ENCODE results near the gene OR10A2.
"Not testable (repeated sequence)": the region's sequence is repeated elsewhere in the genome, so short reads cannot be mapped to it uniquely, and the experiment has no call there.

Gene OR10A2

GRCh38 chr11:6888830-6889229 is 26.0 kb downstream of the OR10A2 start:
- DNase-seq, result no peak

DNA sequence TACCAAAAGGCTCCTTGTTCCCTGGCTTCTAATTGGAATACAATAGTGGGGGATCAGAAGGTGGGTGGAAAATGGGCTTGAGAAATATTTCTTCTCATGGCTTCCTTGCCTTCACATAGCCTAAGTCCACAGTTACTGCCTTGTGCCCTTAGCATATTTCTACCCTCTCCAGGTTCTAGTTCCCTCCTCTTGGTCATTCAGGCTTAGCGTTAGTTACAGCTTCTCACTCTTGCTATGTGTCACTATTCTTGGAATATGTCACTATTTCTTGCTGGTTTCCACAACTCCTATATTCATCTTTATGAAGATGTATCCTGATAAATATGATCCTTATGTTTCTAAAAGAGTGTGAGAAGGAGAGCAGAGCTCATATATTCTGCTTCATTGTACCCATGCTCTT is 27.0 kb downstream of the OR10A2 start:
- DNase-seq, result peak; percentile 17

DNA sequence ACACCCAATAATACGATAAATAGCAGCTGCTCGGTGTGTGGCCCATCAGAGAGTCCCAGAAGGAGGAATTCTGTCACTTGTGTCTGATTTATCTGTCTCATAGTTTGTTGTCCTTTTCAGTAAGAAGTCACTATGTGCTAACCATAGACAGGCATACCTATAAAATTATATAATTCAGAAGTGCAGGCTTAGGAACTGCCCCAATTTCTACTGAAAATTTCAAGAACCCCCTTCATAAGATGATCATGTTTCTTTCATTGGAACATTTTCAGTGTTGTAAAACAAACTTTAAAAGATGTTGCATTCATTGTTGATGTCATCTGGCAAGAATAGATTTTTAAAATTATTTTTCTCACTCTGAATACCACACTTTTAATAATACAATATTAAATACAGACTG is 29.5 kb downstream of the OR10A2 start, which contains the start of gene OR2D2:
TSS of gene OR2D2 (minus strand) at position 101 of the 400 bp plus-strand sequence. CDS start at position 101, 0 bp downstream.
- no peak for DNase-seq

GRCh38 chr11:6894097-6894496 is 31.2 kb downstream of the OR10A2 start:
- no peak for DNase-seq

GRCh38 chr11:6895010-6895409 is 32.2 kb downstream of the OR10A2 start:
- DNase-seq, result no peak

GRCh38 chr11:6898911-6899310 is 36.1 kb downstream of the OR10A2 start:
- no peak for DNase-seq

GRCh38 chr11:6900327-6900999 is 37.6 kb downstream of the OR10A2 start:
- peak; percentile 15 for DNase-seq

- DNase-seq, result not testable (repeated sequence)
Observed at GRCh38 chr11:6904804-6905203, 41.9 kb downstream of the OR10A2 start.

DNA sequence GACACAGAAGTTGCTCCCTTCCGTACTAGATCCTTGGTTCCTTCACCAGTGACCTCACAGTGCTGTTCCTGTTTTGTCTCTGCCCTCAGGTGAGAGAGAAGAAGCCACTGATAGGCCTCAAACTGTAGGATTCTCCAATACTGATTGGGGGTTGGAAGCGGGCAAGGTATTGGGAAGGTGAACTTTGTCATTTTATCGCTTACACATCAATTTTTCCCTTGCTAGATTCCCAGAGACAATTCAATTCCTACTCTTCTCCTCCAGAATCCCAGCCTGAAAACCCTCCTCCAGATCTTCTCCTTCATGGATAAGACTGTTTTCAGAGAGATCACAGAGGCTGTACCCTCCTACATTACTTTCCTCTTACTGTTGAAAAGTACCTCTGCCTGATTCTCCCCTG is 48.5 kb downstream of the OR10A2 start:
- DNase-seq, result no peak

DNA sequence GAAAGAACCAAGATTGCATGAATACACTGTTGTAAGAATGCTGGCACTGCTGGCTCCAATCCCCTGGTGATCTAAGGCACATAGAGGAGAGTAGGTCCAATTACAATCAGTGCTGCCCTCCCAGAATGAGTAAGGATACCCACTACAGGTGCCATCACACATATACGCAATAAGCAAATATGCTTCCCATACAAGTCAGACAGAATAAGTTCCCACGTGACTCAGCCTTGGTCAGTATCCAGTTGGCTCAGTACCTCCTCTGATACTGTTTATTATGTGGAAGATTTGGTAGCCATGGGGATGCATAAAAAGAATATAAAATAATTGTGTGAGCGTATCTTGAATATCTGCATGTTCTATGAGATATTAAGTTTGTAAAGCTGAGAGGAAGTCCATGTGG is 49.1 kb downstream of the OR10A2 start:
- no peak for DNase-seq

DNA sequence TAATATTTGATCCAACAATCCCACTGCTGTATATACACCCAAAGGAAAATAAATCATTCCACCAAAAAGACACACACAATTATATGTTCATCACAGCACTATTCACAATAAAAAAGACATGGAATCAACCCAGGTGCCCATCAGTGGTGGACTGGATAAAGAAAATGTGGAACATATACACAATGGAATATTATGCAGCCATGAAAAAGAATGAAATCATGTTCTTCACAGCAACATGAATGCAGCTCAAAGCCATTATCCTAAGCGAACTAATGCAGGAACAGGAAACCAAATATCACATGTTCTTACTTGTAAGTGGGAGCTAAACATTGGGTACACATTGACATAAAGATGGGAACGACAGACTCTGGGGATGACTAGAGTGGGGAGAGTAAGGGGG is 56.8 kb downstream of the OR10A2 start:
- no peak for DNase-seq

DNA sequence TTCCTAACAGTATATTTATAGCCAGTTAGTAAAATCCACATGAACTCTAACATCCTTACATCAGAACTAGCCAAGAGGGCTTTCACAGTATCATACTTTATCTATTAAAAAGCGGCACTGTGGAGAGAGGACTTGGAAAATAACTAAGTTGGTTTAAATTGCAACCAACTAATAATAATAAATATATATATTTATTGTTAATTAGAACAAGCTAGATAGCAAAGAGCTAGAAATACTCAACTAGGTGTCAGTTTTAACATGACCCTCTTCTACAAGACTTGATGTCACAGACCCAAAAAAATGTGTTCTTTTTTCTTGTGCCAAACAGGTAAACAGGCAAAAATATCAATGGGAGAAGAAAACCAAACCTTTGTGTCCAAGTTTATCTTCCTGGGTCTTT is 57.8 kb downstream of the OR10A2 start, which contains the start of gene OR2D3:
TSS of gene OR2D3 (plus strand) at position 301 of the 400 bp plus-strand sequence. CDS start at position 301, 0 bp downstream.
- DNase-seq, result no peak
